ENCODE results near the gene BTNL2. TPM values are rescaled to one million over a fixed set of nuclear protein-coding genes. Genes with fewer than 3 reads are reported as not detected.
A peak's percentile ranks its signal among the peaks of the same experiment; 100 is the strongest.
"Not testable (repeated sequence)": the region's sequence is repeated elsewhere in the genome, so short reads cannot be mapped to it uniquely, and the experiment has no call there.

Gene BTNL2
- total RNA-seq, result not detected
- long read RNA-seq, result 0 reads

GRCh38 chr6:32406857-32407256 lies at the start of gene BTNL2:
Gene BTNL2, minus strand, starts transcription at chr6:32407181. Its CDS starts 58 bp downstream, at chr6:32407123.
- DNase-seq (no peak), ATAC-seq (no peak)
- intact Hi-C loops (cut with DNase I), result no loop called here

GRCh38 chr6:32449088-32449736 lies 42.2 kb upstream of the BTNL2 start:
- no peak for ATAC-seq
- intact Hi-C loops (cut with DNase I), result no loop called here
- no peak for DNase-seq

- no peak for DNase-seq
- no peak for ATAC-seq
- intact Hi-C loops (cut with DNase I), result no loop called here
Observed at GRCh38 chr6:32447932-32448331, 41.0 kb upstream of the BTNL2 start.

GRCh38 chr6:32445321-32445854 lies 38.4 kb upstream of the BTNL2 start:
- no peak for ATAC-seq
- intact Hi-C loops (cut with DNase I), result no loop called here

GRCh38 chr6:32444433-32444832 lies 37.5 kb upstream of the BTNL2 start:
- intact Hi-C loops (cut with DNase I), result no loop called here
- DNase-seq (no peak), ATAC-seq (no peak)

More at GRCh38 chr6:32445321-32445854, 38.4 kb upstream of the BTNL2 start:
- DNase-seq, result no peak

- DNase-seq (no peak), ATAC-seq (no peak)
- intact Hi-C loops (cut with DNase I), result no loop called here
Observed at GRCh38 chr6:32442977-32443552, 36.1 kb upstream of the BTNL2 start.

GRCh38 chr6:32442243-32442667 lies 35.3 kb upstream of the BTNL2 start:
- no peak for ATAC-seq
- DNase-seq, result no peak
- intact Hi-C loops (cut with DNase I), result no loop called here

GRCh38 chr6:32439602-32440214 lies 32.7 kb upstream of the BTNL2 start, which contains the start of gene HLA-DRA:
Gene HLA-DRA, plus strand, starts transcription at chr6:32439887. Its CDS starts 64 bp downstream, at chr6:32439951.
- peak; percentile 68 to 89 for ATAC-seq
- DNase-seq, result no peak
- intact Hi-C loops (cut with DNase I), result no loop called here

GRCh38 chr6:32439139-32439538 lies 32.2 kb upstream of the BTNL2 start:
- intact Hi-C loops (cut with DNase I), result no loop called here
- DNase-seq (no peak), ATAC-seq (no peak)

- DNase-seq (no peak), ATAC-seq (peak; percentile 75)
- intact Hi-C loops (cut with DNase I), result no loop called here
Observed at GRCh38 chr6:32436995-32437836, 30.2 kb upstream of the BTNL2 start.

GRCh38 chr6:32436186-32436585 lies 29.2 kb upstream of the BTNL2 start:
- no peak for DNase-seq
- no peak for ATAC-seq
- intact Hi-C loops (cut with DNase I), result no loop called here

- intact Hi-C loops (cut with DNase I), result loop anchor here (5.0 kb wide), 2 partner anchors 263 to 268 kb away; no protein-coding TSS in a partner anchor
- not testable (repeated sequence) for ATAC-seq, DNase-seq
Observed at GRCh38 chr6:32433950-32434349, 27.0 kb upstream of the BTNL2 start.

GRCh38 chr6:32432050-32432450 lies 25.1 kb upstream of the BTNL2 start:
- DNase-seq (no peak), ATAC-seq (no peak)
- intact Hi-C loops (cut with DNase I), result loop anchor here (5.0 kb wide), 2 partner anchors 265 to 270 kb away; no protein-coding TSS in a partner anchor

- ATAC-seq (no peak), DNase-seq (no peak)
- intact Hi-C loops (cut with DNase I), result loop anchor here (5.0 kb wide), 2 partner anchors 266 to 271 kb away; no protein-coding TSS in a partner anchor
Observed at GRCh38 chr6:32431142-32431541, 24.2 kb upstream of the BTNL2 start.

- DNase-seq, result no peak
- no peak for ATAC-seq
- intact Hi-C loops (cut with DNase I), result loop anchor here (5.0 kb wide), 2 partner anchors 267 to 272 kb away; no protein-coding TSS in a partner anchor
Observed at GRCh38 chr6:32430179-32430578, 23.2 kb upstream of the BTNL2 start.

GRCh38 chr6:32427934-32428474 lies 21.0 kb upstream of the BTNL2 start:
- ATAC-seq (no peak), DNase-seq (no peak)
- intact Hi-C loops (cut with DNase I), result no loop called here

- ATAC-seq (no peak), DNase-seq (peak; percentile 35)
- intact Hi-C loops (cut with DNase I), result no loop called here
Observed at GRCh38 chr6:32427218-32427617, 20.2 kb upstream of the BTNL2 start.

- intact Hi-C loops (cut with DNase I), result no loop called here
- no peak for DNase-seq
- no peak for ATAC-seq
Observed at GRCh38 chr6:32426338-32426737, 19.4 kb upstream of the BTNL2 start.
